ENCODE results near the gene NCK2. TPM values are rescaled to one million over a fixed set of nuclear protein-coding genes. Genes with fewer than 3 reads are reported as not detected.

NCK2 gene
- total RNA-seq, 1 experiment from 2014 or later, result 26.7 TPM

DNA sequence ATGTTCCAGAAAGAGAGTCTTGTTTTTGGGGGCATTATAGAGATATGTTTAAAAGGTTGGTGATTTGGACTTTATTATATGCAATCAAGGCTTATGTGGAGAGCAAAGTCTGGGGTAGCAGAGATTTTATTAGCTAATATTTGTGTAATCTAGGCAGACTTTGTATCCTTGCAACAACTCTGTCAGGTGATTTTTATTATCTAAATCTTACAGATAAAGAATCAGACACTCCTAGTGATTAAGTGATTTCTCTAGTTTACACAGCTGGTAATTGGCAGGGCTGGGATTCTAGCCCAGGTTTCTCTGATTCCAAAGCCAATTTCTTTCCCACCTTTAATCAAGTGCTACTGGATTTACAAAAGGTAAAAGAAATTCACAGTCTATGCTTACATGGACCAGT, 33.3 kb upstream of the NCK2 start:
- Histone ChIP-seq H3K4me3 (replicated peaks in 1 of 2; ENCODE audit: low read depth in 1 of 2, low read length in 2 of 2) (no peak overlapping the region), H3K79me2 (ENCODE audit: insufficient read depth, low read length) (no peaks in the 10 kb centered on the region), H3K9me2 (ENCODE audit: insufficient read depth) (no peaks in the 10 kb centered on the region), H3K4me1 (ENCODE audit: control insufficient read depth in 1 of 2, insufficient read depth in 2 of 2, low read length in 2 of 2) (0 out of 4 replicates have a peak, but pooled peaks cover 0 to 4% of the 10 kb centered on the region in 2 experiments), H3K27me3 (ENCODE audit: insufficient read depth, low read length) (peaks cover 37% of the 10 kb centered on the region), H3K9ac (ENCODE audit: low read length) (no peak overlapping the region), H3K4me2 (ENCODE audit: low read length) (no peak overlapping the region), H2AFZ (ENCODE audit: low read depth, low read length, poor library complexity, severe bottlenecking) (no peak overlapping the region), H3K27ac (ENCODE audit: low read depth, low read length) (no peak overlapping the region), H4K20me1 (ENCODE audit: insufficient read depth) (no peaks in the 10 kb centered on the region), H3K9me3 (ENCODE audit: control insufficient read depth in 1 of 2, insufficient read depth in 1 of 2, low read depth in 1 of 2, low read length in 2 of 2) (no peaks in the 10 kb centered on the region), H3K36me3 (ENCODE audit: control insufficient read depth in 1 of 2, insufficient read depth in 2 of 2, low read length in 2 of 2) (no peaks in the 10 kb centered on the region)
- TF ChIP-seq ZNF274 (IDR thresholded peaks at IDR 0.05; ENCODE audit: low read depth, low read length) (no peak), POLR2AphosphoS5 (IDR thresholded peaks at IDR 0.05; ENCODE audit: low read depth, low read length) (no peak), CTCF (IDR thresholded peaks at IDR 0.05 in 2 of 3, conservative IDR thresholded peaks at IDR 0.05 in 1 of 3; ENCODE audit: borderline replicate concordance in 1 of 3, insufficient read depth in 1 of 3, low read depth in 2 of 3, low read length in 2 of 3) (no peak), CEBPB (IDR thresholded peaks at IDR 0.05; ENCODE audit: low read depth) (no peak), RAD21 (IDR thresholded peaks at IDR 0.05; ENCODE audit: low read depth) (no peak), YY1 (IDR thresholded peaks at IDR 0.05; ENCODE audit: extremely low read depth, insufficient replicate concordance, low read depth, low read length) (no peak), SP1 (IDR thresholded peaks at IDR 0.05; ENCODE audit: low read depth) (no peak), ZFX (IDR thresholded peaks at IDR 0.05) (no peak), EGR1 (IDR thresholded peaks at IDR 0.05; ENCODE audit: low read depth) (no peak), CBX3 (IDR thresholded peaks at IDR 0.05; ENCODE audit: low read depth) (no peak), EZH2phosphoT487 (IDR thresholded peaks at IDR 0.05; ENCODE audit: borderline replicate concordance) (no peak)
- ATAC-seq (no peak), DNase-seq (ENCODE audit: low read depth, low spot score) (no peak)
- CTCF ChIA-PET, result no interaction called here
- no TSS peak for BruUV-seq (replicated peaks)
- RAD21 ChIA-PET (ENCODE audit: low non-redundant PET in 1 of 2, low total read pairs in 2 of 2, uncharacterized antibody in 2 of 2, unreplicated experiment in 2 of 2), result no interaction called here
- POLR2A ChIA-PET, result no interaction called here
- intact Hi-C loops (cut with micrococcal nuclease), result no loop called here
